Measurements from ENCODE around the gene LCMT2. TPM values are rescaled to one million over a fixed set of nuclear protein-coding genes. Genes with fewer than 3 reads are reported as not detected.

LCMT2 gene
- total RNA-seq, 6 experiments from 2014 or later: 5.7 to 8.8 (median 6.5) TPM

DNA sequence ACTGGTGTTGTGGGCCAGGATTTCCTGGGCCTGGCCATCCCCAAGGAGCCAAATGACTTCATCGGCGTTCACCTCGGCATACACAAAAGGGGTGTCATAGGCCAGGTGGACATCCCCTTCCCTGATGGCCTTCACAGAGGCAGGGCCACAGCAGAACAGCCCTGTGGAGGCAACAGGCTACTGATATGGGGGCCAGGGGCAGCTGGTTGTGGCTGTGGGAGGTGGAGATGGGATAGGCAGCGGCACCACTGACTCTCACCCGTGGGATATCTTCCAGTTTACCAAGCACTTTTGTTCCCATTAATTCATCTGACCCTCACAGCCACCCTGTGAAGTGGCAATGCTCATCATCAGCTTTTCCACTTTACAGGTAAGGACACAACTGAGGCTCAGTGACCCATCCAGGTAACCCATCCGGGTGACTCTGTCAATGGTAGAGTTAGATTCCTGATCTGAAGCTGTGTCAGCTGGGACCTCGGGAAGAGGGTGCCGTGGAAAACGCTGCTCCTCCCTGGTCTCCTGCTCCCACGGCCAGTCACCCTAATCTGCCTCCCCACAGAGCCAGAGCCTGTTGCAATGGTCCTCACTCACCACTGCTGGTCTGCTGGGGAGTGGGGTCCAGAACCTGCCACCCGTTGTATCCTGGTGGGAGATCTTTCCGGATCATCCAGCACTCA lies 48.3 kb downstream of the LCMT2 start:
- Mint-ChIP-seq H3K27me3 (ENCODE audit: insufficient read depth) (peaks cover 34% of the 10 kb centered on the region), H3K9me3 (no peaks in the 10 kb centered on the region), H3K36me3 (ENCODE audit: low read depth) (no peaks in the 10 kb centered on the region), H3K27ac (no peak overlapping the region), H3K4me3 (no peak overlapping the region), H3K4me1 (ENCODE audit: low read depth) (no peaks in the 10 kb centered on the region)
- TF ChIP-seq CTCF (IDR thresholded peaks at IDR 0.05): no peak
- no peak for DNase-seq

DNA sequence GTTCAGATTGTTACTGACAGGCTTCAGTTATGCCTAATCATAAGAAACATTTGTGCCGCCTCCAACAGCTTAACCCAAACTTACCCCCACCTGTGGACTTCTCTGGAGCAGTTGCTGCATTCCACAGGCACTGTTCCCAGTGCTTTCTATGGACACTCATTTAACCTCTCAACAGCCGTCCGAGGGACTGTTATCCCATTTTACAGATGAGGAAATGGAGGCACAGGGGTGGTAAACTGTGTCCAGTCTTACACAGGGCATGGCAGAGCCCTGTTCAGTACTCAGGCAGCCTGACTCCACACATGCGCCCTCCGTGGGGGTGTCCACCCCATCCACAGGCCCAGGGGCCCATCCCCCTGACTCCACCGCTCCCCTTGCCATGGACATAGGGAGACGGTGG lies 49.4 kb downstream of the LCMT2 start:
- no peak for TF ChIP-seq CTCF (IDR thresholded peaks at IDR 0.05)
- no peak for DNase-seq
- no peaks in the 10 kb centered on the region for H3K4me1 Mint-ChIP-seq (ENCODE audit: low read depth)
- H3K27ac Mint-ChIP-seq: no peak overlapping the region
- H3K4me3 Mint-ChIP-seq: no peak overlapping the region
- no peaks in the 10 kb centered on the region for H3K9me3 Mint-ChIP-seq
- H3K36me3 Mint-ChIP-seq (ENCODE audit: low read depth): no peaks in the 10 kb centered on the region
- H3K27me3 Mint-ChIP-seq (ENCODE audit: insufficient read depth): peaks cover 43% of the 10 kb centered on the region

- peaks cover 51% of the 10 kb centered on the region for H3K27me3 Mint-ChIP-seq (ENCODE audit: insufficient read depth)
- H3K36me3 Mint-ChIP-seq (ENCODE audit: low read depth): no peaks in the 10 kb centered on the region
- H3K27ac Mint-ChIP-seq: no peak overlapping the region
- H3K4me3 Mint-ChIP-seq: no peak overlapping the region
- H3K9me3 Mint-ChIP-seq: no peaks in the 10 kb centered on the region
- DNase-seq: no peak
- no peak for TF ChIP-seq CTCF (IDR thresholded peaks at IDR 0.05)
- H3K4me1 Mint-ChIP-seq (ENCODE audit: low read depth): no peaks in the 10 kb centered on the region
These were observed 50.9 kb downstream of the LCMT2 start for GRCh38 chr15:43279496-43279895.

GRCh38 chr15:43278869-43279268 lies 51.5 kb downstream of the LCMT2 start:
- Mint-ChIP-seq H3K4me1 (ENCODE audit: low read depth) (peaks cover 5% of the 10 kb centered on the region), H3K27ac (no peak overlapping the region), H3K27me3 (ENCODE audit: insufficient read depth) (peaks cover 53% of the 10 kb centered on the region), H3K4me3 (no peak overlapping the region), H3K36me3 (ENCODE audit: low read depth) (no peaks in the 10 kb centered on the region), H3K9me3 (no peaks in the 10 kb centered on the region)
- TF ChIP-seq CTCF (IDR thresholded peaks at IDR 0.05): no peak
- no peak for DNase-seq

- Mint-ChIP-seq H3K27me3 (ENCODE audit: insufficient read depth) (peaks cover 54% of the 10 kb centered on the region), H3K4me1 (ENCODE audit: low read depth) (peaks cover 7% of the 10 kb centered on the region), H3K36me3 (ENCODE audit: low read depth) (no peaks in the 10 kb centered on the region), H3K4me3 (no peak overlapping the region), H3K27ac (no peak overlapping the region), H3K9me3 (no peaks in the 10 kb centered on the region)
- TF ChIP-seq CTCF (IDR thresholded peaks at IDR 0.05): no peak
- DNase-seq: no peak
These were observed 52.5 kb downstream of the LCMT2 start for GRCh38 chr15:43277901-43278300.
